ENCODE measurements around the gene SPECC1L.

DNA sequence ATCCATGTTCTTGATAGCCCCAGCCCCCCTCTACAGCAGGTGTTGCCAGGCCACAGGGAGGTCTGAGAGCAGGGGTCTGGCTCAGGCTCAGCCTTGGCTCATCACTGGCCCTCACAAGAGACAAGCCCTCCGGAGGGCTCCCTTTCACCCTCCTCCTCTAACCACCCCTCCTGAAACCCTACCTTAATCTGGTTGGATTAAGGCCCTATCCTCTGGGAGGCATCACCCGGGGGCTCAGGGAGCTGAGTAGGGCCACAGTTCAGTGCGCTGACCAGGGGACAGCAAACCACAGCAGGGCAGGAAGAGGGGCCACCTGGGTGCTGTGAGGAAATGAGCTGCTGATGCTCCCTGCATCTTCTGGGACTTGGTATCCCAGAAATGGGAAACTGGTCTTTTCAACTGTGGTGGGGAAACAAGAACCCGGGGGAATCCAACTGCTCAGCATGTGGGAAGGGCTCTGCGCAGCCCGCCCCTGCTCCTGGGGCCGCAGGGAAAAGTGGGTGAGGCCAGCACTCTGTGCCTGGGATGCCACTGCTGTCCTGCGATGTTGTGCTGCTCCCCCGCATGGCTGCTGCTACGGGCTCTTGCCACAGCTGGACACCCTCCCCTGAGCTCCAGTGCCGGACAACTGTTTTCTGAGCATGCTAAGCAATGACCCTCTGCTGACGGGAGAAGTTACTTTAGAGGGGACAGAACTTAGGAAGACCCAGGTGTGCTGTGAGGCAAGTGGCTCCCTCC lies 174.3 kb downstream of the SPECC1L start:
- TF ChIP-seq, protein P1, sequence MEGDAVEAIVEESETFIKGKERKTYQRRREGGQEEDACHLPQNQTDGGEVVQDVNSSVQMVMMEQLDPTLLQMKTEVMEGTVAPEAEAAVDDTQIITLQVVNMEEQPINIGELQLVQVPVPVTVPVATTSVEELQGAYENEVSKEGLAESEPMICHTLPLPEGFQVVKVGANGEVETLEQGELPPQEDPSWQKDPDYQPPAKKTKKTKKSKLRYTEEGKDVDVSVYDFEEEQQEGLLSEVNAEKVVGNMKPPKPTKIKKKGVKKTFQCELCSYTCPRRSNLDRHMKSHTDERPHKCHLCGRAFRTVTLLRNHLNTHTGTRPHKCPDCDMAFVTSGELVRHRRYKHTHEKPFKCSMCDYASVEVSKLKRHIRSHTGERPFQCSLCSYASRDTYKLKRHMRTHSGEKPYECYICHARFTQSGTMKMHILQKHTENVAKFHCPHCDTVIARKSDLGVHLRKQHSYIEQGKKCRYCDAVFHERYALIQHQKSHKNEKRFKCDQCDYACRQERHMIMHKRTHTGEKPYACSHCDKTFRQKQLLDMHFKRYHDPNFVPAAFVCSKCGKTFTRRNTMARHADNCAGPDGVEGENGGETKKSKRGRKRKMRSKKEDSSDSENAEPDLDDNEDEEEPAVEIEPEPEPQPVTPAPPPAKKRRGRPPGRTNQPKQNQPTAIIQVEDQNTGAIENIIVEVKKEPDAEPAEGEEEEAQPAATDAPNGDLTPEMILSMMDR (IDR thresholded peaks at IDR 0.05), result no peak
- no peak for TF ChIP-seq POLR2A (IDR thresholded peaks at IDR 0.05)

Measured in prostate gland (tissue), 2 donors.